ENCODE measurements around the gene RBBP9.

Gene RBBP9

DNA sequence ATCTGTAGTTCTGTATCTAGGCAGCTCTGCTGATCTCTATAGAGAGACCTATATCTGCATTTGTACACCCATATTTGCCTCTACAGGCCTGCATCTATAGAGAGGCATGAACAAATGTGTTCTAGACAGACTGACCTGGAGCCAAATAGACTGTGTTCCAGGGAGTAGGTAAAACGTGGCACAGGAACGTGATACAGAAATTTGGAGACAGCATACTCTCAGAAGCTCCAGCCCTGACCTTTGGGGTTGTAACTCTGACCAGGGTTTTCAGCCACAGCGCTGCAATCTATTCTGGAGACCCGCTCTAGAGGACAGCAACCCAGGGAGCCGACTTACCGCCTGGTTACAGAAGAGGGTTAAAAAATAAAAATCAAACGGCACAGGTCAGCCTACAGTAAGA is 983 bp downstream of the RBBP9 start:
- peaks cover 6% of the 10 kb centered on the region for H3K4me1 ChIP-seq (ENCODE audit: control insufficient read depth, insufficient read depth, low read length)
- no peaks in the 10 kb centered on the region for H3K36me3 ChIP-seq (ENCODE audit: control insufficient read depth, insufficient read depth, low read length)
- no peaks in the 10 kb centered on the region for H3K27me3 ChIP-seq (ENCODE audit: control insufficient read depth, insufficient read depth, low read length)
- no peak overlapping the region for H3K27ac ChIP-seq (ENCODE audit: low read depth, low read length)
- peak overlapping the region; percentile 95 for H3K4me3 ChIP-seq (ENCODE audit: low read length)
- no peak overlapping the region for H3K9ac ChIP-seq (ENCODE audit: low read length)

DNA sequence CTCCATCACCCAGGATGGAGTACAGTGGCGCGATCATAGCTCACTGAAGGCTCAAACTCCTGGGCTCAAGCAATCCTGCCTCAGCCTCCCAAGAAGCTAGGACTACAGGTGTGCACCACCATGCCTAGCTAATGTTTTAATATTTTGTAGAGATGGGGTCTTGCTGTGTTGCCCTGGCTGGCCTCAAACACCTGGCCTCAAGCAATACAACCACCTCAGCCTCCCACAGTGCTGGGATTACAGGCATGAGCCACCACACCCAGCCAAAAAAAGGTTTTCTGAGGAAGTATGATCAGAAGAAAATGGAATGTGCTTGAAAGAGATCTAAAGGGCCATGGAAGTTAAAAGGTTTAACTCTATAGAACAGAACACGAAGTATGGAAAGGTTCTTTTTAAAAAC is 8.7 kb downstream of the RBBP9 start:
- Histone ChIP-seq H3K4me1 (ENCODE audit: control insufficient read depth, insufficient read depth, low read length) (no peaks in the 10 kb centered on the region), H3K27ac (ENCODE audit: low read depth, low read length) (no peak overlapping the region), H3K36me3 (ENCODE audit: control insufficient read depth, insufficient read depth, low read length) (peaks cover 5% of the 10 kb centered on the region), H3K4me3 (ENCODE audit: low read length) (no peak overlapping the region), H3K27me3 (ENCODE audit: control insufficient read depth, insufficient read depth, low read length) (no peaks in the 10 kb centered on the region), H3K9ac (ENCODE audit: low read length) (no peak overlapping the region)

- no peak overlapping the region for H3K27ac ChIP-seq (ENCODE audit: low read depth, low read length)
Measured at GRCh38 chr20:18481596-18481995, 15.4 kb downstream of the RBBP9 start.

GRCh38 chr20:18477821-18478220 is 19.2 kb downstream of the RBBP9 start:
- H3K4me3 ChIP-seq (ENCODE audit: low read length) = no peak overlapping the region
- H3K27me3 ChIP-seq (ENCODE audit: control insufficient read depth, insufficient read depth, low read length) = no peaks in the 10 kb centered on the region
- no peaks in the 10 kb centered on the region for H3K4me1 ChIP-seq (ENCODE audit: control insufficient read depth, insufficient read depth, low read length)
- H3K36me3 ChIP-seq (ENCODE audit: control insufficient read depth, insufficient read depth, low read length) = peaks cover 18% of the 10 kb centered on the region
- H3K9ac ChIP-seq (ENCODE audit: low read length) = no peak overlapping the region
- no peak overlapping the region for H3K27ac ChIP-seq (ENCODE audit: low read depth, low read length)

More at GRCh38 chr20:18481596-18481995, 15.4 kb downstream of the RBBP9 start:
- H3K27me3 ChIP-seq (ENCODE audit: control insufficient read depth, insufficient read depth, low read length) = no peaks in the 10 kb centered on the region
- peaks cover 18% of the 10 kb centered on the region for H3K36me3 ChIP-seq (ENCODE audit: control insufficient read depth, insufficient read depth, low read length)
- H3K9ac ChIP-seq (ENCODE audit: low read length) = no peak overlapping the region
- no peak overlapping the region for H3K4me3 ChIP-seq (ENCODE audit: low read length)
- H3K4me1 ChIP-seq (ENCODE audit: control insufficient read depth, insufficient read depth, low read length) = no peaks in the 10 kb centered on the region

- no peak overlapping the region for H3K9ac ChIP-seq (ENCODE audit: low read length)
- H3K27ac ChIP-seq (ENCODE audit: low read depth, low read length) = no peak overlapping the region
- H3K4me3 ChIP-seq (ENCODE audit: low read length) = no peak overlapping the region
- H3K4me1 ChIP-seq (ENCODE audit: control insufficient read depth, insufficient read depth, low read length) = no peaks in the 10 kb centered on the region
- H3K36me3 ChIP-seq (ENCODE audit: control insufficient read depth, insufficient read depth, low read length) = peaks cover 13% of the 10 kb centered on the region
- H3K27me3 ChIP-seq (ENCODE audit: control insufficient read depth, insufficient read depth, low read length) = no peaks in the 10 kb centered on the region
Measured at GRCh38 chr20:18477218-18477617, 19.8 kb downstream of the RBBP9 start.

DNA sequence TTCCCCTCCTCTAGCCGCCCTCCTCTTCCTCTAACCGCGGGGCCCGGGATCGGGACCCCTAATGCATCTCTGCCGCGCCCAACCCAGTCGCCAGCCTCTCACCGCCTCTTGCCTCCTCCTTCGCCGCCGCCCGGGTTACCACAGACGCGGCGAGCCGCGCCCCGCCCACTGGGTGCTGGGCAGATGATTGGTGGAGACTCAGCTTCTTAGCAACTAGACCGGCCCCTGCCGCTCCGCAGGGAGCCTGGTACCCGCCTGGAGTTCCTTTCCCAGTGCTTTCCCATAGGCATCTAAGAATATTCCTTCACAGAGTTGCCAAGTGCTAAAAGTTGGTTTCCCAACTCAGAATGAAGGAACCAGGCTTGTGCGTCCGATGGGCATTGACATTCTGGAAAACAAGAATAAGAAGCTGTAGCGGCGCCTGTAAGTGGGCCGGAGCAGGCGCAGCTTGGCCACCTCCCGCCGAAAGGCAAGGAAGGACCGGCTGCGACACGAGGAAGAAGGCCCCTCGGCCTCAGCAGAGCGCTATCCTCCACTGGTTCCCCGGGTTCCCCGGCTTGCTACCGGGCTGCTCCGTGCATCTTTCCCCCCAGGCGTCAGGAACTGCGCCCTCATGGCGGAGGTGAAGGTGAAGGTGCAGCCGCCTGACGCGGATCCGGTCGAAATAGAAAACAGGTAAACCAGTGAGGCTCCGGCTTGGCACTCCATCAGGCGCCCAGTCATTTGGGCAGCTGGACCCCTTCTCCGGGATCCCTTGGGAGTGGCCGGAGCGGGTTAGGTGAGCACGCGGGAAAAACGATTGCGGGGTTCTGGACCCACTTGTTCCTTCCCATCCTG is 29.9 kb downstream of the RBBP9 start, which contains the start of the genes DZANK1 and POLR3F:
Gene DZANK1 (minus strand): TSS at position 137 of the 837 bp plus-strand sequence. CDS start 1,672 bp downstream, outside the sequence.
Gene POLR3F (plus strand): TSS at position 497 of the 837 bp plus-strand sequence. CDS start 117 bp downstream, at position 614.
- H3K9ac ChIP-seq (ENCODE audit: low read length) = peak within 1 kb of the TSS; percentile 40
- H3K4me1 ChIP-seq (ENCODE audit: control insufficient read depth, insufficient read depth, low read length) = peaks cover 6% of the 10 kb centered on the region
- H3K36me3 ChIP-seq (ENCODE audit: control insufficient read depth, insufficient read depth, low read length) = peaks cover 6% of the 10 kb centered on the region
- H3K27me3 ChIP-seq (ENCODE audit: control insufficient read depth, insufficient read depth, low read length) = no peaks in the 10 kb centered on the region
- peak within 1 kb of the TSS; percentile 94 for H3K27ac ChIP-seq (ENCODE audit: low read depth, low read length)
- H3K4me3 ChIP-seq (ENCODE audit: low read length) = peak within 1 kb of the TSS; percentile 90

GRCh38 chr20:18466574-18466893 is 30.5 kb downstream of the RBBP9 start:
- no peak overlapping the region for H3K27ac ChIP-seq (ENCODE audit: low read depth, low read length)
- no peaks in the 10 kb centered on the region for H3K27me3 ChIP-seq (ENCODE audit: control insufficient read depth, insufficient read depth, low read length)
- H3K4me1 ChIP-seq (ENCODE audit: control insufficient read depth, insufficient read depth, low read length) = peaks cover 6% of the 10 kb centered on the region
- peak overlapping the region; percentile 40 for H3K9ac ChIP-seq (ENCODE audit: low read length)
- peak overlapping the region; percentile 90 for H3K4me3 ChIP-seq (ENCODE audit: low read length)
- peaks cover 6% of the 10 kb centered on the region for H3K36me3 ChIP-seq (ENCODE audit: control insufficient read depth, insufficient read depth, low read length)

DNA sequence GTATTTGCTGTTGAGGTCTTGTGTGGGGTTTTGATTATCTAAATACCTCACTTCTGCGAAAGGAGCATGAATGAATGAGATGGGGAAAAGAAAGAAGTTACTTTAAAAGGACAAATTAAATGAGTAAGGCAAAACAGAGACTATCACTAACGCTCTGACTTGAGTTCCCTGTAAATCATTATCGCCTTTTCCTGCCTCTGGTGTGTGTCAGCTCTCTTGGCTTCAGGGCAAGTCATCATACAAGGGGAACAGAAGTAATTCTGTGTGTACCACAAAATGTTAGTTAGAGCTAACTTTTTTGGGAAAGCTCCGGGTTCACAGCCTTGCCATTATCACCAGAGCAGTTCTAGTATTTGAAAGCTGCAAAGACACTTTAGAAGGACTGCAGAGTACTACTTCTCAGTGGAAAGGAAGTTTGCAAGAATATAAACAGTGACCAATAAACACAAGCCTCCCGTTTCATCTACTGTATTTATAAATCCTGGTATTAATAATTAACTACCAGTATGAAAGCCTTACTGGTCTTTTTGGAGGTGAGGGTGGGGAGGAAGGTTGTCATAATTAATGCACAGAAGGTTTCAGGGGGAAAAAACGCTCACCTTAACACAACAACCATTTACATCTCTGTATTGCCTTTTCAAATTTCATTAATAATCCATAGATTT is 31.4 kb downstream of the RBBP9 start:
- peaks cover 6% of the 10 kb centered on the region for H3K4me1 ChIP-seq (ENCODE audit: control insufficient read depth, insufficient read depth, low read length)
- no peak overlapping the region for H3K27ac ChIP-seq (ENCODE audit: low read depth, low read length)
- H3K9ac ChIP-seq (ENCODE audit: low read length) = no peak overlapping the region
- no peaks in the 10 kb centered on the region for H3K27me3 ChIP-seq (ENCODE audit: control insufficient read depth, insufficient read depth, low read length)
- peaks cover 2% of the 10 kb centered on the region for H3K36me3 ChIP-seq (ENCODE audit: control insufficient read depth, insufficient read depth, low read length)
- H3K4me3 ChIP-seq (ENCODE audit: low read length) = no peak overlapping the region

GRCh38 chr20:18456600-18456999 is 40.4 kb downstream of the RBBP9 start:
- H3K36me3 ChIP-seq (ENCODE audit: control insufficient read depth, insufficient read depth, low read length) = no peaks in the 10 kb centered on the region
- no peak overlapping the region for H3K27ac ChIP-seq (ENCODE audit: low read depth, low read length)
- H3K4me1 ChIP-seq (ENCODE audit: control insufficient read depth, insufficient read depth, low read length) = no peaks in the 10 kb centered on the region
- H3K4me3 ChIP-seq (ENCODE audit: low read length) = no peak overlapping the region
- H3K27me3 ChIP-seq (ENCODE audit: control insufficient read depth, insufficient read depth, low read length) = no peaks in the 10 kb centered on the region
- H3K9ac ChIP-seq (ENCODE audit: low read length) = no peak overlapping the region

GRCh38 chr20:18443886-18444285 is 53.1 kb downstream of the RBBP9 start:
- Histone ChIP-seq H3K4me3 (ENCODE audit: low read length) (no peak overlapping the region), H3K4me1 (ENCODE audit: control insufficient read depth, insufficient read depth, low read length) (no peaks in the 10 kb centered on the region), H3K36me3 (ENCODE audit: control insufficient read depth, insufficient read depth, low read length) (no peaks in the 10 kb centered on the region), H3K27ac (ENCODE audit: low read depth, low read length) (no peak overlapping the region), H3K27me3 (ENCODE audit: control insufficient read depth, insufficient read depth, low read length) (no peaks in the 10 kb centered on the region), H3K9ac (ENCODE audit: low read length) (no peak overlapping the region)

DNA sequence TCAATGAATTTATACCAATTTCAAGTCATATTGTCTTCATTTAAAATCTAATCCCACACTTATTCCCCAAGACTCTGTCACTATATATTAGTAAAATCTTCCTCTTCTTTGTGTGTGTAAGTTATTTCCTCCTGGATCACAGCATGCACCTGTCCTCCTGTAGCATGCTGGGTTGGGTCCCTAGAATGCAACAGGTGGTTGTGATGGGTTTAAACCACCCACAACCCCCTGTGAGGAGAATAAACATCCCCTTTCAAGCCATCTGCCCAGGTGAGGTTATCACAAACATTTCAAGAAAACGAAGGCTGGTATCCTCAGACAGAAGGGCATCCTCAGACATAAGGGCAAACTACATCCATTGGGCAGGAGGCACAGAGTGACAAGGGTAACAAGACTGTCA is 56.6 kb downstream of the RBBP9 start:
- Histone ChIP-seq H3K27me3 (ENCODE audit: control insufficient read depth, insufficient read depth, low read length) (no peaks in the 10 kb centered on the region), H3K9ac (ENCODE audit: low read length) (no peak overlapping the region), H3K27ac (ENCODE audit: low read depth, low read length) (no peak overlapping the region), H3K36me3 (ENCODE audit: control insufficient read depth, insufficient read depth, low read length) (no peaks in the 10 kb centered on the region), H3K4me1 (ENCODE audit: control insufficient read depth, insufficient read depth, low read length) (no peaks in the 10 kb centered on the region), H3K4me3 (ENCODE audit: low read length) (no peak overlapping the region)

DNA sequence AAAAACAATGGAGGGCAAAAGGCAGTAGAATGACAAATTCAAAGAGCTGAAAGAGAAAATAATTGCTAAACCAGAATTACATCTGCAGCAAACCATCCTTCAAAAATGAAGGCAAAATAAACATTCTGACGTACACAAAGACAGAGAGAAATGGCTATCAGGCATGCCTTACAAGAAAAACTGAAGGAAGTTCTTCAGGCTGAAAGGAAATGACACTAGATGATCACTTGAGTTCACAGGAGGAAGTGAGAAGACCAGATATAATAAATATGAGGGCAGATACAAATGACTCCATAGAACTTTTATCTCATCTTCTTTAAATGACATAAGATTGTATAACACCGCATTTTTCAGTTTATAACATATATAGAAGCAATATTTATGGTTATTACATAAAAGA is 60.2 kb downstream of the RBBP9 start:
- Histone ChIP-seq H3K27me3 (ENCODE audit: control insufficient read depth, insufficient read depth, low read length) (no peaks in the 10 kb centered on the region), H3K9ac (ENCODE audit: low read length) (no peak overlapping the region), H3K36me3 (ENCODE audit: control insufficient read depth, insufficient read depth, low read length) (no peaks in the 10 kb centered on the region), H3K4me1 (ENCODE audit: control insufficient read depth, insufficient read depth, low read length) (no peaks in the 10 kb centered on the region), H3K4me3 (ENCODE audit: low read length) (no peak overlapping the region), H3K27ac (ENCODE audit: low read depth, low read length) (no peak overlapping the region)

Measured in rectal smooth muscle tissue (tissue), 1 donor.